WTC11 (cell line): ENCODE measurements around the gene NUDT8. TPM values are rescaled to one million over a fixed set of nuclear protein-coding genes. Genes with fewer than 3 reads are reported as not detected.

Source experiments
- ATF6 ChIP-seq: sonication (generic); formaldehyde crosslinking; IDR thresholded peaks from 2 replicates; pipeline ENCODE4 v1.8.1; 2023; ENCODE audit warnings: mild to moderate bottlenecking, missing genetic modification reagents
- CTCF ChIP-seq: fragments of 200-600 bp; IDR thresholded peaks from 2 replicates; pipeline ENCODE4 v1.8.0; 2022; ENCODE audit warnings: antibody characterized with exemption
- ELF4 ChIP-seq: sonication (generic); formaldehyde crosslinking; IDR thresholded peaks from 2 replicates; pipeline ENCODE4 v1.8.1; 2022; ENCODE audit warnings: low read depth, mild to moderate bottlenecking, moderate library complexity, missing genetic modification reagents
- ERG ChIP-seq: fragments of 250-450 bp; sonication (Bioruptor Pico); IDR thresholded peaks from 2 replicates; pipeline ENCODE4 v1.8.0; 2021; ENCODE audit warnings: mild to moderate bottlenecking
- FOXJ3 ChIP-seq: sonication (generic); formaldehyde crosslinking; IDR thresholded peaks from 2 replicates; pipeline ENCODE4 v1.9.0; 2021; ENCODE audit warnings: missing genetic modification reagents, mild to moderate bottlenecking, borderline replicate concordance
- FOXK1 ChIP-seq: sonication (generic); formaldehyde crosslinking; IDR thresholded peaks from 2 replicates; pipeline ENCODE4 v1.8.0; 2022; ENCODE audit warnings: mild to moderate bottlenecking, moderate library complexity, missing genetic modification reagents
- GTF2I ChIP-seq: fragments of 250-450 bp; sonication (Bioruptor Pico); conservative IDR thresholded peaks from 2 replicates; pipeline ENCODE4 v1.4.0; 2021; ENCODE audit warnings: mild to moderate bottlenecking
- JAZF1 ChIP-seq: fragments of 250-450 bp; sonication (Bioruptor Pico); IDR thresholded peaks from 2 replicates; pipeline ENCODE4 v1.9.0; 2021; ENCODE audit warnings: moderate library complexity, mild to moderate bottlenecking, inconsistent platforms
- NR3C1 ChIP-seq: sonication (generic); formaldehyde crosslinking; conservative IDR thresholded peaks from 2 replicates; pipeline ENCODE4 v1.8.1; 2023; ENCODE audit warnings: low read depth, mild to moderate bottlenecking, missing genetic modification reagents
- PREB ChIP-seq: sonication (generic); formaldehyde crosslinking; IDR thresholded peaks from 2 replicates; pipeline ENCODE4 v1.8.1; 2022; ENCODE audit warnings: mild to moderate bottlenecking, missing genetic modification reagents, moderate library complexity, borderline replicate concordance
- PRRX2 ChIP-seq: fragments of 250-450 bp; sonication (Bioruptor Pico); IDR thresholded peaks from 2 replicates; pipeline ENCODE4 v1.8.0; 2021; ENCODE audit warnings: mild to moderate bottlenecking
- SMAD3 ChIP-seq: sonication (generic); formaldehyde crosslinking; IDR thresholded peaks from 2 replicates; pipeline ENCODE4 v1.8.0; 2022; ENCODE audit warnings: missing genetic modification reagents, mild to moderate bottlenecking, borderline replicate concordance
- SMAD4 ChIP-seq: sonication (generic); formaldehyde crosslinking; IDR thresholded peaks from 2 replicates; pipeline ENCODE4 v1.8.0; 2022; ENCODE audit warnings: mild to moderate bottlenecking, missing genetic modification reagents
- STAT6 ChIP-seq: sonication (generic); formaldehyde crosslinking; conservative IDR thresholded peaks from 2 replicates; pipeline ENCODE4 v1.8.1; 2023; ENCODE audit warnings: mild to moderate bottlenecking, low read depth, missing genetic modification reagents, moderate library complexity
- USF1 ChIP-seq: sonication (generic); formaldehyde crosslinking; IDR thresholded peaks from 2 replicates; pipeline ENCODE4 v1.8.0; 2022; ENCODE audit warnings: mild to moderate bottlenecking, missing genetic modification reagents
- USF2 ChIP-seq: sonication (generic); formaldehyde crosslinking; IDR thresholded peaks from 2 replicates; pipeline ENCODE4 v1.8.1; 2023; ENCODE audit warnings: mild to moderate bottlenecking, missing genetic modification reagents, moderate library complexity
- ZBTB21 ChIP-seq: sonication (generic); formaldehyde crosslinking; IDR thresholded peaks from 2 replicates; pipeline ENCODE4 v1.8.1; 2023; ENCODE audit warnings: mild to moderate bottlenecking, missing genetic modification reagents, borderline replicate concordance
- ZBTB43 ChIP-seq: sonication (generic); formaldehyde crosslinking; IDR thresholded peaks from 2 replicates; pipeline ENCODE4 v1.8.1; 2023; ENCODE audit warnings: mild to moderate bottlenecking, missing genetic modification reagents
- ZNF138 ChIP-seq: sonication (generic); formaldehyde crosslinking; conservative IDR thresholded peaks from 2 replicates; pipeline ENCODE4 v1.8.1; 2022; ENCODE audit warnings: mild to moderate bottlenecking, moderate library complexity, missing genetic modification reagents
- ZNF423 ChIP-seq: fragments of 250-450 bp; sonication (Bioruptor Pico); IDR thresholded peaks from 2 replicates; pipeline ENCODE4 v2.1.2; 2022; ENCODE audit warnings: mild to moderate bottlenecking, moderate library complexity
- ZNF512 ChIP-seq: sonication (generic); formaldehyde crosslinking; IDR thresholded peaks from 2 replicates; pipeline ENCODE4 v1.8.1; 2022; ENCODE audit warnings: missing genetic modification reagents, borderline replicate concordance
- total RNA-seq: library from RNA; stranded (reverse); gene quantifications from 3 replicates; pipeline ENCODE4 v1.2.3, GENCODE V29; 2021

Gene NUDT8
- total RNA-seq, 1 experiment from 2014 or later, result 8.3 TPM

GRCh38 chr11:67640021-67640757 is 10.5 kb upstream of the NUDT8 start (continued):
- TF ChIP-seq ATF6 (CRISPR knock-in tag) (no peak), GTF2I (CRISPR knock-in tag) (no peak), NR3C1 (no peak), FOXJ3 (CRISPR knock-in tag) (no peak), ZNF512 (CRISPR knock-in tag) (no peak), ZNF423 (CRISPR knock-in tag) (no peak), SMAD3 (CRISPR knock-in tag) (peak; percentile 99), USF2 (CRISPR knock-in tag) (peak; percentile 72), ELF4 (CRISPR knock-in tag) (no peak), FOXK1 (CRISPR knock-in tag) (peak; percentile 86), ZBTB21 (peak; percentile 85; the same call in 1 of the 2 replicates), ERG (no peak), PRRX2 (CRISPR knock-in tag) (no peak), JAZF1 (no peak), CTCF (peak; percentile 52), SMAD4 (CRISPR knock-in tag) (peak; percentile 94), PREB (peak; percentile 84; the same call in 1 of the 2 replicates), ZNF138 (CRISPR knock-in tag) (no peak), STAT6 (CRISPR knock-in tag) (no peak), USF1 (peak; percentile 79), ZBTB43 (peak; percentile 94)
